GM12878 (cell line): ENCODE data around the gene PRKN. TPM values are rescaled to one million over a fixed set of nuclear protein-coding genes. Genes with fewer than 3 reads are reported as not detected.

ENCODE experiments used
- ATAC-seq: fragments of 200-7000 bp; cut with Tn5 transposase; 3 replicates; pipeline ENCODE4 v1.9.1; 2020; ENCODE audit warnings: mild to moderate bottlenecking, moderate library complexity
- BruUV-seq: library from RNA; stranded (reverse); fragments of 400-500 nt; replicated peaks from 2 replicates; lab custom pipeline; 2021; lab: Mats Ljungman, UMichigan
- CTCF ChIA-PET: fragments of 300-600 bp; sonication (Branson Sonifier 250); formaldehyde crosslinking; extraction: SDS; loops from one replicate; lab custom pipeline; 2021; ENCODE audit warnings: inconsistent platforms; lab: Yijun Ruan, JAX
- POLR2A ChIA-PET: fragments of 350-600 bp; formaldehyde crosslinking; extraction: SDS; loops from one replicate; lab custom pipeline; 2021; ENCODE audit warnings: inconsistent platforms; lab: Charles Lee
- RAD21 ChIA-PET: fragments of 300-600 bp; sonication (Branson Sonifier 250); formaldehyde crosslinking; loops from one replicate; lab custom pipeline; 2023; ENCODE audit warnings: antibody characterized with exemption; ENCODE audit not compliant: unreplicated experiment; lab: Charles Lee
- SMC1A ChIA-PET: fragments of 300-600 bp; sonication (Branson Sonifier 250); formaldehyde crosslinking; loops from one replicate; lab custom pipeline; 2023; ENCODE audit not compliant: unreplicated experiment, uncharacterized antibody; lab: Charles Lee
- DNase-seq: peaks from one replicate; pipeline ENCODE4 v3.0.0-alpha.2; 2011; ENCODE audit warnings: low read depth, low spot score
- FAIRE-seq: peaks from 3 replicates; lab custom pipeline; 2011; peaks lifted over from hg19 to GRCh38; lab: Jason Lieb, UNC
- H2AFZ ChIP-seq: 2 replicates; pipeline ENCODE4 v1.6.0; 2011; ENCODE audit warnings: low read depth, low read length, control low read depth; ENCODE audit not compliant: control insufficient read depth
- H3K27ac ChIP-seq: 2 replicates; pipeline ENCODE4 v1.5.1; 2011; ENCODE audit warnings: control low read depth; ENCODE audit not compliant: control insufficient read depth, insufficient read depth
- H3K27me3 ChIP-seq, 2 experiments: replicated peaks in 1 of 2; 2 replicates each; pipeline versions ENCODE4 v1.6.0 to v1.6.1; 2011; ENCODE audit warnings: low read length in 1 of 2; ENCODE audit not compliant: control insufficient read depth in 2 of 2, insufficient read depth in 2 of 2
- H3K36me3 ChIP-seq, 2 experiments: 2 replicates each; pipeline ENCODE4 v1.5.1; 2011; ENCODE audit warnings: low read length in 1 of 2; ENCODE audit not compliant: control insufficient read depth in 2 of 2, insufficient read depth in 2 of 2
- H3K4me1 ChIP-seq: 2 replicates; pipeline ENCODE4 v1.6.1; 2011; ENCODE audit warnings: mild to moderate bottlenecking, low read length, moderate library complexity, mixed read lengths; ENCODE audit not compliant: control insufficient read depth, insufficient read depth
- H3K4me2 ChIP-seq: 2 replicates; pipeline ENCODE4 v1.6.0; 2011; ENCODE audit warnings: control low read depth; ENCODE audit not compliant: control insufficient read depth, insufficient read depth
- H3K4me3 ChIP-seq: fragments of 200-600 bp; sonication (generic); 2 replicates; pipeline ENCODE4 v1.5.1; 2016
- H3K79me2 ChIP-seq: 2 replicates; pipeline ENCODE4 v1.6.0; 2011; ENCODE audit warnings: low read length; ENCODE audit not compliant: control insufficient read depth, insufficient read depth
- H3K9ac ChIP-seq: 2 replicates; pipeline ENCODE4 v1.8.0; 2011; ENCODE audit warnings: low read length, control low read depth, mixed read lengths; ENCODE audit not compliant: control insufficient read depth, insufficient read depth
- H3K9me3 ChIP-seq: replicated peaks from 3 replicates; pipeline ENCODE4 v1.5.1; 2011; ENCODE audit warnings: mild to moderate bottlenecking, low read length; ENCODE audit not compliant: control insufficient read depth, insufficient read depth
- H4K20me1 ChIP-seq: 2 replicates; pipeline ENCODE4 v1.6.0; 2011; ENCODE audit not compliant: control insufficient read depth, insufficient read depth
- BHLHE40 ChIP-seq, 2 experiments: fragments of 450-650 bp in 1 of 2; IDR thresholded peaks; 2 replicates each; pipeline ENCODE4 v1.6.1; 2011 to 2017; ENCODE audit warnings: low read depth in 2 of 2, borderline replicate concordance in 1 of 2, improper control_type of control experiment in 1 of 2, low read length in 1 of 2, mild to moderate bottlenecking in 1 of 2
- CBFB ChIP-seq: IDR thresholded peaks from 2 replicates; pipeline ENCODE4 v1.6.1; 2016; ENCODE audit warnings: antibody characterized with exemption, low read depth
- CBX5 ChIP-seq: sonication (generic); IDR thresholded peaks from 2 replicates; pipeline ENCODE4 v1.6.1; 2016; ENCODE audit warnings: low read depth, moderate library complexity, mild to moderate bottlenecking, inconsistent platforms
- CREM ChIP-seq: IDR thresholded peaks from 2 replicates; pipeline ENCODE4 v1.6.1; 2014; ENCODE audit warnings: antibody characterized with exemption, low read depth
- GATAD2B ChIP-seq: fragments of 450-650 bp; conservative IDR thresholded peaks from 2 replicates; pipeline ENCODE4 v1.6.1; 2017; ENCODE audit warnings: low read depth, mild to moderate bottlenecking, moderate library complexity
- JUND ChIP-seq: IDR thresholded peaks from 2 replicates; pipeline ENCODE4 v1.6.1; 2012; ENCODE audit warnings: low read depth, mild to moderate bottlenecking, low read length, improper control_type of control experiment, moderate library complexity
- KDM1A ChIP-seq: fragments of 200-600 bp; sonication (generic); IDR thresholded peaks from 2 replicates; pipeline ENCODE4 v1.6.1; 2016; ENCODE audit warnings: borderline replicate concordance
- POLR2A ChIP-seq: IDR thresholded peaks from 2 replicates; pipeline ENCODE4 v1.6.1; 2011; ENCODE audit warnings: low read depth, mild to moderate bottlenecking, low read length
- RCOR1 ChIP-seq: conservative IDR thresholded peaks from 2 replicates; pipeline ENCODE4 v1.6.1; 2012; ENCODE audit warnings: low read depth, low read length, improper control_type of control experiment
- SIX5 ChIP-seq: IDR thresholded peaks from 2 replicates; pipeline ENCODE4 v1.6.1; 2011; ENCODE audit warnings: mild to moderate bottlenecking, low read depth, low read length, moderate library complexity; ENCODE audit not compliant: severe bottlenecking
- WGBS: methylation state at CpG from one replicate; pipeline ENCODE4 v1.1.6; 2016; ENCODE audit warnings: low lambda C conversion rate; ENCODE audit not compliant: insufficient replicate concordance, insufficient coverage; ENCODE audit errors: missing lambda C conversion rate; 5-methylcytosine and 5-hydroxymethylcytosine counted together
- in situ Hi-C: fragments of 300-500 bp; cut with MboI; formaldehyde crosslinking; loops from 9 replicates; pipeline ENCODE4 v1.14.3; 2018; ENCODE audit warnings: mixed read lengths
- intact Hi-C: fragments of 100-400 bp; cut with micrococcal nuclease; formaldehyde crosslinking; loops from one replicate; pipeline ENCODE4 v1.14.2; 2022; ENCODE audit not compliant: unreplicated experiment
- polyA plus RNA-seq, 11 experiments: library from polyadenylated mRNA; depleted of rRNA in 4 of 11; unstranded in 6 of 11; stranded (reverse) in 5 of 11; fragments of >200 nt; fragmentation: Nextera tagmentation in 4 of 11; fragmentation: Illumina TruSeq in 1 of 11; extraction: Ambion mirVana in 4 of 11; extraction: Trizol in 1 of 11; gene quantifications; 1 replicate in 1 of 11; 2 replicates in 10 of 11; pipeline versions ENCODE4 v1.2.1 to v1.2.3, GENCODE V29; 2011 to 2016; ENCODE audit warnings: inconsistent platforms in 2 of 11, missing spikeins in 2 of 11, low read depth in 1 of 11
- total RNA-seq, 4 experiments: library from RNA; depleted of rRNA in 3 of 4; stranded (reverse); fragments of >200 nt in 3 of 4; fragmentation: Illumina TruSeq in 1 of 4; extraction: Trizol in 1 of 4; gene quantifications; 2 replicates each; pipeline versions ENCODE4 v1.2.1 to v1.2.3, GENCODE V29; 2013 to 2021
- TF ChIP-seq, protein P1 (sequence below): fragments of 450-650 bp; IDR thresholded peaks from 2 replicates; pipeline ENCODE4 v1.6.1; 2017; ENCODE audit warnings: mild to moderate bottlenecking, moderate library complexity
- TF ChIP-seq, protein P2 (sequence below), 3 experiments: IDR thresholded peaks in 2 of 3; conservative IDR thresholded peaks in 1 of 3; 2 replicates each; pipeline ENCODE4 v1.5.1; 2011; ENCODE audit warnings: low read depth in 3 of 3, low read length in 3 of 3, mild to moderate bottlenecking in 3 of 3, control low read depth in 2 of 3, moderate library complexity in 2 of 3, inconsistent platforms in 1 of 3, mixed read lengths in 1 of 3; ENCODE audit not compliant: control insufficient read depth in 2 of 3, insufficient read depth in 1 of 3; ENCODE audit errors: extremely low read depth in 1 of 3
- TF ChIP-seq, protein P3 (sequence below): fragments of 450-650 bp; IDR thresholded peaks from 2 replicates; pipeline ENCODE4 v1.6.1; 2017; ENCODE audit warnings: mild to moderate bottlenecking, low read depth, inconsistent platforms; ENCODE audit not compliant: poor library complexity, severe bottlenecking
- TF ChIP-seq, protein P4 (sequence below): fragments of 450-650 bp; conservative IDR thresholded peaks from 2 replicates; pipeline ENCODE4 v1.6.1; 2017; ENCODE audit warnings: mild to moderate bottlenecking, moderate library complexity

The PRKN gene
- total and polyA plus RNA-seq, 10 of the 15 experiments (the other 5 are each of a cell fraction or from before 2014, with no cell fraction given) = 0.06 to 0.09 TPM; not detected in 8

DNA sequence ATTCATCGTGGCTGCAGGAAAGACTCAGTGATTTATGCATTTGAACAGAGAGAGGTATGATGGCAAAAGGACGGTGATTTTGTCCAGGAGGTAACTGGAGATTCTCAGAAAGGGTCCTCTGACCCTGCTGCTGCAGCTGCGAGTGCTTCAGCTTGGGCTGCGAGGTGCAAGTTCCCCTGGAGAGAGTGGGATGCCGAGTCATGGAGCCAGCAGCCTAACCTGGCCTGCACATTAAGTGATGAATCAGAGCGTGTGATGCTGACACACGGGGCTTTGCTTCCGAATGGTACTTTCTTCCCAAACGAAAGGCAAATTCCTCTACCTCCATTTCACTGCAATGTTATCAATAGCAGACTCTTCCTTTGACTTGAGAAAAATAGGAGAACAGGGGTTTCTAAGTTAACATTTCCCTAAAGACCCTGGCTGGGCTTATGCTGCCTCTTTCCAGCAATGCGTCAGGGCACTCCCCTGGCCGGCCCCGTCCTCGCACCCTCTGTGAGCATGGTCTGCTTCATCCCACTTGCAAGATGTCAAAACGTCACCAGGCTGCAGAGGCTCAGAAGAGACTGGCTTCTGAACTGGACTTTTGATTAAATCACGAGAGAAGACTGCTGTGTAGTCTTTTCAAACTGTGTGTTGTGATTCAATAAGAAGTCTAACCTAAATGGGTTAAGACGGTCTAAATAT is 825.7 kb downstream of the PRKN start:
- Histone ChIP-seq H4K20me1 (no peaks in the 10 kb centered on the region), H3K9ac (no peak overlapping the region), H3K27ac (no peak overlapping the region), H3K79me2 (no peaks in the 10 kb centered on the region), H3K4me2 (no peak overlapping the region), H3K4me1 (no peaks in the 10 kb centered on the region), H3K36me3 (no peaks in the 10 kb centered on the region), H3K27me3 (no peaks in the 10 kb centered on the region), H2AFZ (no peak overlapping the region), H3K9me3 (no peaks in the 10 kb centered on the region), H3K4me3 (no peak overlapping the region)
- WGBS = 50% methylated on average over 16 of the region's 16 CpGs
- in situ Hi-C loops = no loop called here
- ChIA-PET RAD21 (no interaction called here), SMC1A (no interaction called here), POLR2A (no interaction called here), CTCF (no interaction called here)
- no peak for ATAC-seq
- no TSS peak for BruUV-seq
- intact Hi-C loops = no loop called here
- DNase-seq = no peak
- no peak for FAIRE-seq
- TF ChIP-seq, protein P1, sequence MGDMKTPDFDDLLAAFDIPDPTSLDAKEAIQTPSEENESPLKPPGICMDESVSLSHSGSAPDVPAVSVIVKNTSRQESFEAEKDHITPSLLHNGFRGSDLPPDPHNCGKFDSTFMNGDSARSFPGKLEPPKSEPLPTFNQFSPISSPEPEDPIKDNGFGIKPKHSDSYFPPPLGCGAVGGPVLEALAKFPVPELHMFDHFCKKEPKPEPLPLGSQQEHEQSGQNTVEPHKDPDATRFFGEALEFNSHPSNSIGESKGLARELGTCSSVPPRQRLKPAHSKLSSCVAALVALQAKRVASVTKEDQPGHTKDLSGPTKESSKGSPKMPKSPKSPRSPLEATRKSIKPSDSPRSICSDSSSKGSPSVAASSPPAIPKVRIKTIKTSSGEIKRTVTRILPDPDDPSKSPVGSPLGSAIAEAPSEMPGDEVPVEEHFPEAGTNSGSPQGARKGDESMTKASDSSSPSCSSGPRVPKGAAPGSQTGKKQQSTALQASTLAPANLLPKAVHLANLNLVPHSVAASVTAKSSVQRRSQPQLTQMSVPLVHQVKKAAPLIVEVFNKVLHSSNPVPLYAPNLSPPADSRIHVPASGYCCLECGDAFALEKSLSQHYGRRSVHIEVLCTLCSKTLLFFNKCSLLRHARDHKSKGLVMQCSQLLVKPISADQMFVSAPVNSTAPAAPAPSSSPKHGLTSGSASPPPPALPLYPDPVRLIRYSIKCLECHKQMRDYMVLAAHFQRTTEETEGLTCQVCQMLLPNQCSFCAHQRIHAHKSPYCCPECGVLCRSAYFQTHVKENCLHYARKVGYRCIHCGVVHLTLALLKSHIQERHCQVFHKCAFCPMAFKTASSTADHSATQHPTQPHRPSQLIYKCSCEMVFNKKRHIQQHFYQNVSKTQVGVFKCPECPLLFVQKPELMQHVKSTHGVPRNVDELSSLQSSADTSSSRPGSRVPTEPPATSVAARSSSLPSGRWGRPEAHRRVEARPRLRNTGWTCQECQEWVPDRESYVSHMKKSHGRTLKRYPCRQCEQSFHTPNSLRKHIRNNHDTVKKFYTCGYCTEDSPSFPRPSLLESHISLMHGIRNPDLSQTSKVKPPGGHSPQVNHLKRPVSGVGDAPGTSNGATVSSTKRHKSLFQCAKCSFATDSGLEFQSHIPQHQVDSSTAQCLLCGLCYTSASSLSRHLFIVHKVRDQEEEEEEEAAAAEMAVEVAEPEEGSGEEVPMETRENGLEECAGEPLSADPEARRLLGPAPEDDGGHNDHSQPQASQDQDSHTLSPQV = no peak
- TF ChIP-seq CBFB (no peak), POLR2A (no peak), CBX5 (no peak), SIX5 (no peak), JUND (no peak), KDM1A (no peak), BHLHE40 (IDR thresholded peaks at IDR 0.05; ENCODE audit: borderline replicate concordance in 1 of 2, low read depth in 2 of 2, low read length in 1 of 2) (no peak), RCOR1 (no peak), CREM (no peak), GATAD2B (no peak)
- TF ChIP-seq, protein P2, sequence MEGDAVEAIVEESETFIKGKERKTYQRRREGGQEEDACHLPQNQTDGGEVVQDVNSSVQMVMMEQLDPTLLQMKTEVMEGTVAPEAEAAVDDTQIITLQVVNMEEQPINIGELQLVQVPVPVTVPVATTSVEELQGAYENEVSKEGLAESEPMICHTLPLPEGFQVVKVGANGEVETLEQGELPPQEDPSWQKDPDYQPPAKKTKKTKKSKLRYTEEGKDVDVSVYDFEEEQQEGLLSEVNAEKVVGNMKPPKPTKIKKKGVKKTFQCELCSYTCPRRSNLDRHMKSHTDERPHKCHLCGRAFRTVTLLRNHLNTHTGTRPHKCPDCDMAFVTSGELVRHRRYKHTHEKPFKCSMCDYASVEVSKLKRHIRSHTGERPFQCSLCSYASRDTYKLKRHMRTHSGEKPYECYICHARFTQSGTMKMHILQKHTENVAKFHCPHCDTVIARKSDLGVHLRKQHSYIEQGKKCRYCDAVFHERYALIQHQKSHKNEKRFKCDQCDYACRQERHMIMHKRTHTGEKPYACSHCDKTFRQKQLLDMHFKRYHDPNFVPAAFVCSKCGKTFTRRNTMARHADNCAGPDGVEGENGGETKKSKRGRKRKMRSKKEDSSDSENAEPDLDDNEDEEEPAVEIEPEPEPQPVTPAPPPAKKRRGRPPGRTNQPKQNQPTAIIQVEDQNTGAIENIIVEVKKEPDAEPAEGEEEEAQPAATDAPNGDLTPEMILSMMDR (IDR thresholded peaks at IDR 0.05 in 2 of 3, conservative IDR thresholded peaks at IDR 0.05 in 1 of 3; ENCODE audit: control insufficient read depth in 2 of 3, extremely low read depth in 1 of 3, insufficient read depth in 1 of 3, low read depth in 3 of 3, low read length in 3 of 3) = no peak
- TF ChIP-seq, protein P3, sequence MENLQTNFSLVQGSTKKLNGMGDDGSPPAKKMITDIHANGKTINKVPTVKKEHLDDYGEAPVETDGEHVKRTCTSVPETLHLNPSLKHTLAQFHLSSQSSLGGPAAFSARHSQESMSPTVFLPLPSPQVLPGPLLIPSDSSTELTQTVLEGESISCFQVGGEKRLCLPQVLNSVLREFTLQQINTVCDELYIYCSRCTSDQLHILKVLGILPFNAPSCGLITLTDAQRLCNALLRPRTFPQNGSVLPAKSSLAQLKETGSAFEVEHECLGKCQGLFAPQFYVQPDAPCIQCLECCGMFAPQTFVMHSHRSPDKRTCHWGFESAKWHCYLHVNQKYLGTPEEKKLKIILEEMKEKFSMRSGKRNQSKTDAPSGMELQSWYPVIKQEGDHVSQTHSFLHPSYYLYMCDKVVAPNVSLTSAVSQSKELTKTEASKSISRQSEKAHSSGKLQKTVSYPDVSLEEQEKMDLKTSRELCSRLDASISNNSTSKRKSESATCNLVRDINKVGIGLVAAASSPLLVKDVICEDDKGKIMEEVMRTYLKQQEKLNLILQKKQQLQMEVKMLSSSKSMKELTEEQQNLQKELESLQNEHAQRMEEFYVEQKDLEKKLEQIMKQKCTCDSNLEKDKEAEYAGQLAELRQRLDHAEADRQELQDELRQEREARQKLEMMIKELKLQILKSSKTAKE = no peak
- TF ChIP-seq, protein P4, sequence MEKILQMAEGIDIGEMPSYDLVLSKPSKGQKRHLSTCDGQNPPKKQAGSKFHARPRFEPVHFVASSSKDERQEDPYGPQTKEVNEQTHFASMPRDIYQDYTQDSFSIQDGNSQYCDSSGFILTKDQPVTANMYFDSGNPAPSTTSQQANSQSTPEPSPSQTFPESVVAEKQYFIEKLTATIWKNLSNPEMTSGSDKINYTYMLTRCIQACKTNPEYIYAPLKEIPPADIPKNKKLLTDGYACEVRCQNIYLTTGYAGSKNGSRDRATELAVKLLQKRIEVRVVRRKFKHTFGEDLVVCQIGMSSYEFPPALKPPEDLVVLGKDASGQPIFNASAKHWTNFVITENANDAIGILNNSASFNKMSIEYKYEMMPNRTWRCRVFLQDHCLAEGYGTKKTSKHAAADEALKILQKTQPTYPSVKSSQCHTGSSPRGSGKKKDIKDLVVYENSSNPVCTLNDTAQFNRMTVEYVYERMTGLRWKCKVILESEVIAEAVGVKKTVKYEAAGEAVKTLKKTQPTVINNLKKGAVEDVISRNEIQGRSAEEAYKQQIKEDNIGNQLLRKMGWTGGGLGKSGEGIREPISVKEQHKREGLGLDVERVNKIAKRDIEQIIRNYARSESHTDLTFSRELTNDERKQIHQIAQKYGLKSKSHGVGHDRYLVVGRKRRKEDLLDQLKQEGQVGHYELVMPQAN = no peak
